Calu3 (cell line): Measurements from ENCODE around the gene MBNL2. TPM values are rescaled to one million over a fixed set of nuclear protein-coding genes. Genes with fewer than 3 reads are reported as not detected.

Experiments used
- BruUV-seq: library from RNA; stranded (reverse); fragments of 400-500 nt; replicated peaks from 2 replicates; lab custom pipeline; 2021; lab: Mats Ljungman, UMichigan
- CTCF ChIA-PET: fragments of 300-600 bp; sonication (Branson Sonifier 250); formaldehyde crosslinking; loops from one replicate; lab custom pipeline; 2022; ENCODE audit warnings: antibody characterized with exemption; lab: Charles Lee
- DNase-seq: peaks from one replicate; pipeline ENCODE4 v3.0.0; 2022
- H3K27ac Mint-ChIP-seq: one replicate; pipeline ENCODE4 v1.8.0; 2022; ENCODE audit warnings: mixed read lengths; ENCODE audit not compliant: unreplicated experiment
- H3K27me3 Mint-ChIP-seq: one replicate; pipeline ENCODE4 v1.8.0; 2022; ENCODE audit warnings: mixed read lengths; ENCODE audit not compliant: unreplicated experiment
- H3K36me3 Mint-ChIP-seq: one replicate; pipeline ENCODE4 v1.8.0; 2022; ENCODE audit warnings: mild to moderate bottlenecking, moderate library complexity, mixed read lengths; ENCODE audit not compliant: insufficient read depth, unreplicated experiment
- H3K4me1 Mint-ChIP-seq: one replicate; pipeline ENCODE4 v1.8.0; 2022; ENCODE audit warnings: mild to moderate bottlenecking, low read depth, mixed read lengths; ENCODE audit not compliant: unreplicated experiment
- H3K4me3 Mint-ChIP-seq: one replicate; pipeline ENCODE4 v1.8.0; 2022; ENCODE audit warnings: mild to moderate bottlenecking, low read depth, moderate library complexity, mixed read lengths; ENCODE audit not compliant: unreplicated experiment
- H3K9me3 Mint-ChIP-seq: one replicate; pipeline ENCODE4 v1.8.0; 2022; ENCODE audit warnings: low read depth, mixed read lengths; ENCODE audit not compliant: unreplicated experiment
- intact Hi-C: fragments of 100-400 bp; cut with micrococcal nuclease; formaldehyde crosslinking; loops from one replicate; pipeline ENCODE4 v1.10.0; 2022; ENCODE audit not compliant: unreplicated experiment
- total RNA-seq: library from RNA; stranded (reverse); gene quantifications from 2 replicates; pipeline ENCODE4 v1.2.3, GENCODE V29; 2022
- TF ChIP-seq, protein P1 (sequence below): fragments of 200-600 bp; IDR thresholded peaks from one replicate; pipeline ENCODE4 v1.8.0; 2022; ENCODE audit warnings: antibody characterized with exemption; ENCODE audit not compliant: unreplicated experiment

The MBNL2 gene
- total RNA-seq, 1 experiment from 2014 or later = 37.1 TPM

DNA sequence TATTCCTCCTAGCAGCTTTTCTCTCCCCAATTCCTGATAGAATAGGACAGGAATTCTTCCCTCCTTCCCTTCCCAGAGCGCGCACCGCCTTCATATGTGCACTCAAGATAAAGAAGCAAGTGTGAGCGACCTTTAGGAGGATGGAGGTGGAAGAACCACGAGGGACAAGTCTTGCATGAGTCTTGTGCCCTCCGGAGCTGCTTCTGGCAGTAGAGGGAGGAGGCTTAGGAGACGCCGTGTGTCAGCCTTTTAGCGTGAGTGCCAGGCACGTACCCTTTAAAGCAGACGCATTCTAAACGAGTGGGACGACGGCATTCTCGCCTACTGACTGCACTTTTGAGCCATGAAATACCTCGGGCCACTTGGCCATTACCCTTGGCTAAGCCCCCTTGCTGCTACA is 116.4 kb downstream of the MBNL2 start:
- H3K27ac Mint-ChIP-seq = no peak overlapping the region
- H3K36me3 Mint-ChIP-seq = peaks cover 5% of the 10 kb centered on the region
- H3K9me3 Mint-ChIP-seq = no peaks in the 10 kb centered on the region
- H3K4me3 Mint-ChIP-seq = no peak overlapping the region
- H3K4me1 Mint-ChIP-seq = peaks cover 5% of the 10 kb centered on the region
- H3K27me3 Mint-ChIP-seq = no peaks in the 10 kb centered on the region
- intact Hi-C loops = no loop called here
- DNase-seq = no peak
- CTCF ChIA-PET = no interaction called here
- BruUV-seq = no TSS peak
- TF ChIP-seq, protein P1, sequence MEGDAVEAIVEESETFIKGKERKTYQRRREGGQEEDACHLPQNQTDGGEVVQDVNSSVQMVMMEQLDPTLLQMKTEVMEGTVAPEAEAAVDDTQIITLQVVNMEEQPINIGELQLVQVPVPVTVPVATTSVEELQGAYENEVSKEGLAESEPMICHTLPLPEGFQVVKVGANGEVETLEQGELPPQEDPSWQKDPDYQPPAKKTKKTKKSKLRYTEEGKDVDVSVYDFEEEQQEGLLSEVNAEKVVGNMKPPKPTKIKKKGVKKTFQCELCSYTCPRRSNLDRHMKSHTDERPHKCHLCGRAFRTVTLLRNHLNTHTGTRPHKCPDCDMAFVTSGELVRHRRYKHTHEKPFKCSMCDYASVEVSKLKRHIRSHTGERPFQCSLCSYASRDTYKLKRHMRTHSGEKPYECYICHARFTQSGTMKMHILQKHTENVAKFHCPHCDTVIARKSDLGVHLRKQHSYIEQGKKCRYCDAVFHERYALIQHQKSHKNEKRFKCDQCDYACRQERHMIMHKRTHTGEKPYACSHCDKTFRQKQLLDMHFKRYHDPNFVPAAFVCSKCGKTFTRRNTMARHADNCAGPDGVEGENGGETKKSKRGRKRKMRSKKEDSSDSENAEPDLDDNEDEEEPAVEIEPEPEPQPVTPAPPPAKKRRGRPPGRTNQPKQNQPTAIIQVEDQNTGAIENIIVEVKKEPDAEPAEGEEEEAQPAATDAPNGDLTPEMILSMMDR = no peak

GRCh38 chr13:97339019-97339987 is 117.2 kb downstream of the MBNL2 start:
- no peaks in the 10 kb centered on the region for H3K9me3 Mint-ChIP-seq
- H3K36me3 Mint-ChIP-seq = peaks cover 5% of the 10 kb centered on the region
- intact Hi-C loops = no loop called here
- peak overlapping the region; percentile 20 for H3K27ac Mint-ChIP-seq
- CTCF ChIA-PET = no interaction called here
- no peaks in the 10 kb centered on the region for H3K27me3 Mint-ChIP-seq
- DNase-seq = peak; percentile 3
- peaks cover 5% of the 10 kb centered on the region for H3K4me1 Mint-ChIP-seq
- TF ChIP-seq, protein P1 = no peak
- BruUV-seq = no TSS peak
- H3K4me3 Mint-ChIP-seq = peak overlapping the region; percentile 30

DNA sequence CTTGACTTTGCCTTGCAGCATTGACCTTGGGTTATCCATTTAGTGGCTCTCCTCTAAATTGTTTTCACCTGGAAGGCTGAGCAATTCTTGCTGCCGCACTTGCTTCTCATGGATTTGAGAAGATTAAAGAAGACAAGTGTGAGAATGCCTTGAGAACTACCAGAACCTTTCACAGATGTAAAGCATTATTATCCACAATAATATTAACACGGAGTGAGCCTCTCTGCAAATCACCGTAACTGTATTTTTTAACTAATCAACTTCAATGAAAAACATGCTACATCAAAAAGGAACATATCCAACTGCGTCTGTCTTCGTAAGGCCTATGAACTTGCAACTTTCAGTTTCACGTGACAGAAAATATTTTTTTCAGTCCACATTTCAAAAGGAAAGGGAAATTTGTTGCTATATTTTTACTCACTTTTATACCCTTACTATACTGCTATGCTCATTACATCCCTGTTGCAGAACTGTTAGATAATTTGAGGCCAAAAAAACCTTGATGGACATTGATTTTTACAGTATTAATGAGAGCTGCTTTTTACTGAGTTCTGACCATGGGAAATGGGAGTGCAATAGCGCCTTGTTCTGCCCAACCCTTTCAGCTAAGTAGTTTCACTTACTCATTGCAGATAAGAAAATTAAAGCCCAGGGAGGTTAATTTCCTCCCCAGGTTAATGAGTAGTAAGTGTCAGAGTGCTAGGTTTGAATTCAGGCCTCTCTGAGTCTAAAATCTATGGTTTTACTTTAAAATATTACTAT is 118.0 kb downstream of the MBNL2 start:
- intact Hi-C loops = loop anchor here (2.0 to 5.0 kb wide), 4 partner anchors 61 to 323 kb away; partner anchors contain the start of gene MBNL2
- peaks cover 5% of the 10 kb centered on the region for H3K4me1 Mint-ChIP-seq
- TF ChIP-seq, protein P1 = no peak
- no TSS peak for BruUV-seq
- H3K27me3 Mint-ChIP-seq = no peaks in the 10 kb centered on the region
- no peaks in the 10 kb centered on the region for H3K9me3 Mint-ChIP-seq
- CTCF ChIA-PET = interaction anchor here (1.4 kb wide), 1 partner anchor 230 kb away, joined by 3 read pairs; no protein-coding TSS in a partner anchor
- peak overlapping the region; percentile 20 for H3K27ac Mint-ChIP-seq
- H3K4me3 Mint-ChIP-seq = peak overlapping the region; percentile 30
- DNase-seq = no peak
- peaks cover 5% of the 10 kb centered on the region for H3K36me3 Mint-ChIP-seq

DNA sequence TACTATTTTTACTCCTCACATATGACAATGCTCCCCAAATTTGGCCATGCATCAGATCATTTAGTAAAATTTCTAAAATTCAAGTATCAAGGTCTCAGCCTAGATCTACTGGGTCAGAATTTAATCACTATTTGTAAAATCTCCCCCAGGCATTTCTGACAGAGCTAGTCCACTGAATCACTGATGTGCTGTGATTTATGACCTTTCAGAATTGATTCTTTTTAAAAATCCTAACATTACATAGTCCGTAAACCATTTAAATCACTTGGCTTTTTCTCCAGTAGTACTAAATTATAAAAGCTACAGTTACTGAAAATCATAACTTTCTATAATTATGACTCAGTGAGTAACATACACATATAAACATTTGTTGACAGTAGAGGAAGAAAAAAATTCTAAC is 119.0 kb downstream of the MBNL2 start:
- Mint-ChIP-seq H3K27ac (no peak overlapping the region), H3K9me3 (no peaks in the 10 kb centered on the region), H3K4me1 (peaks cover 5% of the 10 kb centered on the region), H3K36me3 (peaks cover 7% of the 10 kb centered on the region), H3K27me3 (no peaks in the 10 kb centered on the region), H3K4me3 (peak overlapping the region; percentile 30)
- no TSS peak for BruUV-seq
- CTCF ChIA-PET = interaction anchor here (1.4 kb wide), 1 partner anchor 231 kb away, joined by 3 read pairs; no protein-coding TSS in a partner anchor
- TF ChIP-seq, protein P1 = no peak
- DNase-seq = no peak
- intact Hi-C loops = loop anchor here (2.0 to 5.0 kb wide), 4 partner anchors 62 to 324 kb away; partner anchors contain the start of gene MBNL2
